Tibial nerve (tissue), 4 donors: ENCODE results near the gene TRAF5. TPM values are rescaled to one million over a fixed set of nuclear protein-coding genes. Genes with fewer than 3 reads are reported as not detected.

Experiments used
- DNase-seq, 2 donors: peaks; one replicate each; pipeline ENCODE4 v3.0.0-alpha.2; 2019; ENCODE audit warnings: low spot score in 2 of 2
- H3K27ac ChIP-seq, 4 donors: fragments of 200-600 bp; sonication (generic) in 3 of 4; one replicate each; pipeline ENCODE4 v1.5.1; 2017 to 2019; ENCODE audit warnings: mild to moderate bottlenecking in 1 of 4
- H3K27me3 ChIP-seq, 2 donors: fragments of 200-600 bp; sonication (generic) in 1 of 2; one replicate each; pipeline versions ENCODE4 v1.5.1 to v1.6.0; 2017 to 2019
- H3K36me3 ChIP-seq, 3 donors: fragments of 200-600 bp; sonication (generic); one replicate each; pipeline ENCODE4 v1.5.1; 2018 to 2019
- H3K4me1 ChIP-seq, 4 donors: fragments of 200-600 bp; sonication (generic) in 3 of 4; one replicate each; pipeline ENCODE4 v1.5.1; 2017 to 2019
- H3K4me3 ChIP-seq, 4 donors: fragments of 200-600 bp; sonication (generic) in 3 of 4; one replicate each; pipeline ENCODE4 v1.5.1; 2017 to 2019; ENCODE audit warnings: mild to moderate bottlenecking in 1 of 4, moderate library complexity in 1 of 4
- H3K9me3 ChIP-seq, 4 donors: fragments of 200-600 bp; sonication (generic) in 3 of 4; one replicate each; pipeline ENCODE4 v1.5.1; 2017 to 2019
- CTCF ChIP-seq, 5 experiments: fragments of 200-600 bp in 3 of 5; fragments of 450-650 bp in 2 of 5; sonication (generic) in 3 of 5; IDR thresholded peaks; one replicate each; pipeline ENCODE4 v1.5.1; 2016 to 2019; ENCODE audit warnings: antibody characterized with exemption in 5 of 5, mild to moderate bottlenecking in 3 of 5, moderate library complexity in 2 of 5
- EP300 ChIP-seq, 2 donors: sonication (generic); formaldehyde crosslinking; IDR thresholded peaks; one replicate each; pipeline ENCODE4 v1.6.1; 2017; ENCODE audit warnings: antibody characterized with exemption in 2 of 2, mild to moderate bottlenecking in 1 of 2
- POLR2A ChIP-seq, 2 donors: fragments of 450-650 bp; IDR thresholded peaks; one replicate each; pipeline ENCODE4 v1.6.1; 2017; ENCODE audit warnings: antibody characterized with exemption in 2 of 2, mild to moderate bottlenecking in 2 of 2, moderate library complexity in 2 of 2
- WGBS, 2 donors: methylation state at CpG; one replicate each; pipeline ENCODE4 v1.1.5; 2018; 5-methylcytosine and 5-hydroxymethylcytosine counted together
- total RNA-seq, 4 donors: library from RNA; depleted of rRNA; stranded (reverse); fragments of >200 nt; gene quantifications; one replicate each; pipeline ENCODE4 v1.1.0, GENCODE V29; 2016

The TRAF5 gene, protein sequence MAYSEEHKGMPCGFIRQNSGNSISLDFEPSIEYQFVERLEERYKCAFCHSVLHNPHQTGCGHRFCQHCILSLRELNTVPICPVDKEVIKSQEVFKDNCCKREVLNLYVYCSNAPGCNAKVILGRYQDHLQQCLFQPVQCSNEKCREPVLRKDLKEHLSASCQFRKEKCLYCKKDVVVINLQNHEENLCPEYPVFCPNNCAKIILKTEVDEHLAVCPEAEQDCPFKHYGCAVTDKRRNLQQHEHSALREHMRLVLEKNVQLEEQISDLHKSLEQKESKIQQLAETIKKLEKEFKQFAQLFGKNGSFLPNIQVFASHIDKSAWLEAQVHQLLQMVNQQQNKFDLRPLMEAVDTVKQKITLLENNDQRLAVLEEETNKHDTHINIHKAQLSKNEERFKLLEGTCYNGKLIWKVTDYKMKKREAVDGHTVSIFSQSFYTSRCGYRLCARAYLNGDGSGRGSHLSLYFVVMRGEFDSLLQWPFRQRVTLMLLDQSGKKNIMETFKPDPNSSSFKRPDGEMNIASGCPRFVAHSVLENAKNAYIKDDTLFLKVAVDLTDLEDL
- total RNA-seq = 10 to 100 TPM; 12.0 to 18.6 (median 15.6) TPM

DNA sequence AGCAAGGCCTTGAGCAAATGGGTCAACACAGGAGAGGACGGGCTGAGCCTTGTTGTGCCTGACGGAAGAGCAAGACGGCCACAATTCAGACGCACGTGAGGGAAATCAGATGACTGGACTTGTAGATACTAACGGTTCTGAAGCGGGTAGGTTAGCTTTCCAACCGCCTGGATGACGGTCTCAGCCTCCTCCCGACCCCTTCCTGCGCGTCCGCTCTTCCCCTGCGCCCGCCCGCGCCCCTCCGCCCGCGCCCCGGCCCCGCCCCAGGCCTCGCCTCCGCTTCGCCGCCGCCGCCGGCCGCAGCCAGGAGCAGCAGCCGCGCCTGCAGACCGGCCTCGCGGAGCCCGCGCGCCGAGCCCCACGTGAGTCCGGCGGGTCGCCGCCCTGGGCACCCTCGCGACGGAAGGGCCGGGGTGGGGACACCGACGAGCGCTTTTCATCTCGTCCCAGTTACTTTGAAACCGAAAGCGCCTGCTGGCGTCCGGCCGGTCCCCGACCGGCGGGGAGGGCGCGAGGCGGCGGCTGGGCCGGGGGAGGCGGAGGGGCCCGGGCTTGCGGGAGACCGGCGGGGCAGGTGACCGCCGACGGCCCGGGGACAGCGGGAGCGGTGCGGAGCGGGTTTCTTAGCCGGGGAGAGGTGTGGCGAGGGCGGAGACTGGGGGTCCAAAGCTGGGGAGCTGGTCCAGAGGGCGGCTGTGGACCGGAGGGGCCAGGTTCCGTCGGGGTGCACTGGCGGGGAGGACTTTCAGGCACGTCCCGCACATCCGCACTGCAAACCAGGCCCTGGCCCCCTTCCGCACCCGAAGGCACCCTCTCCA lies at the start of gene TRAF5:
Gene TRAF5, plus strand, starts transcription at position 306 of the 818 bp plus-strand sequence. CDS start 26,407 bp downstream, outside the sequence.
- peak in 1 of 2 donors; percentile 42 for DNase-seq
- H3K27ac ChIP-seq = peak within 1 kb of the TSS; percentile 66 to 90 (median 88)
- peaks cover 0 to 29% (median 17%) of the 10 kb centered on the region in 4 donors for H3K4me1 ChIP-seq
- no peaks in the 10 kb centered on the region for H3K27me3 ChIP-seq
- TF ChIP-seq CTCF (IDR thresholded peaks at IDR 0.05) (no peak), EP300 (IDR thresholded peaks at IDR 0.05) (peak in 1 of 2 donors; percentile 18), POLR2A (IDR thresholded peaks at IDR 0.05) (peak in 1 of 2 donors; percentile 9)
- no peaks in the 10 kb centered on the region for H3K36me3 ChIP-seq
- H3K4me3 ChIP-seq = peak within 1 kb of the TSS; percentile 62 to 84 (median 76)
- 1% methylated on average over 26 to 49 of the region's 91 CpGs for WGBS, 2 donors
- no peaks in the 10 kb centered on the region for H3K9me3 ChIP-seq

DNA sequence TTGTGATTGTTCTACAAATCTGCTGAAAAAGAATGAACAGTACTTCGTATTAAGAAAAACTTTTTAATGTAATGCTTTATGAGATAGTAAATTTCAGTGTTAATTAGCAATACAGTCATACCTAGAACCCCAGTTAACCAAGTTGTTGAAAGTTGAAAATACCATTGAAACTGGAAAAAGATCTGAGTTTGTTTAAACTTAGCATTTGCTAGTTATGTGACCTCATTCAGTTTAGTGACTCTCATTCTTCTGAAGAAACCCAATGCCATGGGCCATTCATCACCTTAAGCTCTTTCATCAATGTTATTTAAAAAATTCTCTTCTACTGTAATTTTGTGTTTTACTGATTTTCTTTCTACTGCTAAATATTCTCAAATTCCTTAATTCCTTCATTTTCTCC lies 47.3 kb upstream of the TRAF5 start:
- no peak overlapping the region for H3K27ac ChIP-seq
- 47 to 49% methylated on average over 1 of the region's 1 CpG for WGBS, 2 donors
- H3K36me3 ChIP-seq = peaks cover 2 to 78% (median 4%) of the 10 kb centered on the region in 3 donors

DNA sequence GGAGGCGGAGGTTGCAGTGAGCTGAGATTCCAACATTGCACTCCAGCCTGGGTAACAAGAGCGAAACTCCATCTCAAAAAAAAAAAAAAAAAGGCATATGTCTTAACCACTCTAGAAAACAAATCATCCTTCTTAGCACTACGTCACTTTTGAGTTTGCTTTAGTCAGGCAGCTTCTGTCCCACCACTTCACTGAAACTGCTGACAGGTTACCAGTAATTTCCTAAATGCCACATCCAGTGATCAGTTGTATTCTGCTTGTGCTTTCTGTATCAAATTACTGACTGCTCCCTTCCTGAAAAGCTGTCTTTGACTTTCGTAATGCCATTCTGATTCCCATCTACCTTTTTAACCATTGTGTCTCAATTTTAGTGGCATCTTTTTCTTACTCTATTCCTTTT lies 45.7 kb upstream of the TRAF5 start:
- peaks cover 0 to 5% (median 0%) of the 10 kb centered on the region in 4 donors for H3K4me1 ChIP-seq
- H3K4me3 ChIP-seq = no peak overlapping the region
- TF ChIP-seq POLR2A (IDR thresholded peaks at IDR 0.05) (no peak), EP300 (IDR thresholded peaks at IDR 0.05) (no peak), CTCF (IDR thresholded peaks at IDR 0.05) (no peak)
- H3K27me3 ChIP-seq = no peaks in the 10 kb centered on the region
- no peak overlapping the region for H3K27ac ChIP-seq
- H3K9me3 ChIP-seq = no peaks in the 10 kb centered on the region
- 92 to 93% methylated on average over 4 of the region's 4 CpGs for WGBS, 2 donors
- peaks cover 2 to 89% (median 4%) of the 10 kb centered on the region in 3 donors for H3K36me3 ChIP-seq
- no peak for DNase-seq

More for the DNA sequence above, 47.3 kb upstream of the TRAF5 start:
- H3K9me3 ChIP-seq = no peaks in the 10 kb centered on the region
- peaks cover 0 to 15% (median 0%) of the 10 kb centered on the region in 4 donors for H3K4me1 ChIP-seq
- TF ChIP-seq EP300 (IDR thresholded peaks at IDR 0.05) (no peak), CTCF (IDR thresholded peaks at IDR 0.05) (no peak), POLR2A (IDR thresholded peaks at IDR 0.05) (no peak)
- no peak for DNase-seq
- H3K4me3 ChIP-seq = no peak overlapping the region
- no peaks in the 10 kb centered on the region for H3K27me3 ChIP-seq

- no peak for DNase-seq
- 73% methylated on average over 6 of the region's 6 CpGs for WGBS, 2 donors
- no peak for TF ChIP-seq CTCF (IDR thresholded peaks at IDR 0.05)
- TF ChIP-seq POLR2A (IDR thresholded peaks at IDR 0.05) = no peak
- TF ChIP-seq EP300 (IDR thresholded peaks at IDR 0.05) = no peak
- Histone ChIP-seq H3K4me3 (no peak overlapping the region), H3K4me1 (no peaks in the 10 kb centered on the region), H3K36me3 (peaks cover 2 to 91% (median 4%) of the 10 kb centered on the region in 3 donors), H3K27ac (no peak overlapping the region), H3K9me3 (no peaks in the 10 kb centered on the region), H3K27me3 (no peaks in the 10 kb centered on the region)
These were observed 45.2 kb upstream of the TRAF5 start for GRCh38 chr1:211281320-211282022.
